HEK293 (cell line): ENCODE data around the gene MAL.

Source experiments
- TCF7L2 ChIP-seq: IDR thresholded peaks from 2 replicates; pipeline ENCODE4 v1.6.1; 2011; ENCODE audit warnings: low read depth, mild to moderate bottlenecking, inconsistent platforms, low read length, moderate library complexity, borderline replicate concordance
- ZNF138 ChIP-seq: fragments of 450-650 bp; formaldehyde crosslinking; IDR thresholded peaks from 2 replicates; pipeline ENCODE4 v1.5.1; 2016; ENCODE audit warnings: missing biosample characterization, missing genetic modification characterization, borderline replicate concordance
- ZNF701 ChIP-seq: fragments of 450-650 bp; formaldehyde crosslinking; IDR thresholded peaks from 2 replicates; pipeline ENCODE4 v1.5.1; 2016; ENCODE audit warnings: missing biosample characterization, missing genetic modification characterization
- TF ChIP-seq, protein P1 (sequence below): fragments of 450-650 bp; formaldehyde crosslinking; IDR thresholded peaks from 2 replicates; pipeline ENCODE4 v1.5.1; 2016; ENCODE audit warnings: missing biosample characterization, missing genetic modification characterization
- TF ChIP-seq, protein P2 (sequence below): fragments of 450-650 bp; formaldehyde crosslinking; IDR thresholded peaks from 2 replicates; pipeline ENCODE4 v1.5.1; 2016; ENCODE audit warnings: missing biosample characterization, missing genetic modification characterization
- TF ChIP-seq, protein P3 (sequence below): sonication (generic); formaldehyde crosslinking; IDR thresholded peaks from 2 replicates; pipeline ENCODE4 v1.8.1; 2022; ENCODE audit warnings: mild to moderate bottlenecking, moderate library complexity, missing genetic modification reagents

DNA sequence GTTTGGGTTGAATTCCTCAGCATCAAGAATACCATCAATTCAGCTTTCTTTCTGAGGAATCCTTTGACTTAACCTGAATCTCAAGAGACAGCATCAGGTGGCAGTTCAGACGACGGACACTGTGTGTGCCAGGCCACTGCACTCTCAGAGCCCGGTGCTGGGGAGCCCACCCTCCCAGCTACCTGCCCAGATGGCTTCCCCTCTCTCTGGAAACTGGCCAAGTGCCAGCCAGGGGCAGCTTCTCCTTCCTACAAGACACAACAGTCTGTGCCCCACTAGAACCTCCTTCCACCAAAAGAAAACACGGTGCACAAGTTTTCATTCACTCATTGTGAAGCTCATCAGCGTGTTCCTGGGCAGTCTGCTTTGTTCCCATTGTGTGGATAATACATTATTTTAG lies 28.5 kb downstream of the MAL start:
- TF ChIP-seq ZNF701 (tag by site-specific recombination) (no peak), ZNF138 (no peak), TCF7L2 (no peak)
- TF ChIP-seq, protein P1, sequence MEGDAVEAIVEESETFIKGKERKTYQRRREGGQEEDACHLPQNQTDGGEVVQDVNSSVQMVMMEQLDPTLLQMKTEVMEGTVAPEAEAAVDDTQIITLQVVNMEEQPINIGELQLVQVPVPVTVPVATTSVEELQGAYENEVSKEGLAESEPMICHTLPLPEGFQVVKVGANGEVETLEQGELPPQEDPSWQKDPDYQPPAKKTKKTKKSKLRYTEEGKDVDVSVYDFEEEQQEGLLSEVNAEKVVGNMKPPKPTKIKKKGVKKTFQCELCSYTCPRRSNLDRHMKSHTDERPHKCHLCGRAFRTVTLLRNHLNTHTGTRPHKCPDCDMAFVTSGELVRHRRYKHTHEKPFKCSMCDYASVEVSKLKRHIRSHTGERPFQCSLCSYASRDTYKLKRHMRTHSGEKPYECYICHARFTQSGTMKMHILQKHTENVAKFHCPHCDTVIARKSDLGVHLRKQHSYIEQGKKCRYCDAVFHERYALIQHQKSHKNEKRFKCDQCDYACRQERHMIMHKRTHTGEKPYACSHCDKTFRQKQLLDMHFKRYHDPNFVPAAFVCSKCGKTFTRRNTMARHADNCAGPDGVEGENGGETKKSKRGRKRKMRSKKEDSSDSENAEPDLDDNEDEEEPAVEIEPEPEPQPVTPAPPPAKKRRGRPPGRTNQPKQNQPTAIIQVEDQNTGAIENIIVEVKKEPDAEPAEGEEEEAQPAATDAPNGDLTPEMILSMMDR = no peak
- TF ChIP-seq, protein P2, sequence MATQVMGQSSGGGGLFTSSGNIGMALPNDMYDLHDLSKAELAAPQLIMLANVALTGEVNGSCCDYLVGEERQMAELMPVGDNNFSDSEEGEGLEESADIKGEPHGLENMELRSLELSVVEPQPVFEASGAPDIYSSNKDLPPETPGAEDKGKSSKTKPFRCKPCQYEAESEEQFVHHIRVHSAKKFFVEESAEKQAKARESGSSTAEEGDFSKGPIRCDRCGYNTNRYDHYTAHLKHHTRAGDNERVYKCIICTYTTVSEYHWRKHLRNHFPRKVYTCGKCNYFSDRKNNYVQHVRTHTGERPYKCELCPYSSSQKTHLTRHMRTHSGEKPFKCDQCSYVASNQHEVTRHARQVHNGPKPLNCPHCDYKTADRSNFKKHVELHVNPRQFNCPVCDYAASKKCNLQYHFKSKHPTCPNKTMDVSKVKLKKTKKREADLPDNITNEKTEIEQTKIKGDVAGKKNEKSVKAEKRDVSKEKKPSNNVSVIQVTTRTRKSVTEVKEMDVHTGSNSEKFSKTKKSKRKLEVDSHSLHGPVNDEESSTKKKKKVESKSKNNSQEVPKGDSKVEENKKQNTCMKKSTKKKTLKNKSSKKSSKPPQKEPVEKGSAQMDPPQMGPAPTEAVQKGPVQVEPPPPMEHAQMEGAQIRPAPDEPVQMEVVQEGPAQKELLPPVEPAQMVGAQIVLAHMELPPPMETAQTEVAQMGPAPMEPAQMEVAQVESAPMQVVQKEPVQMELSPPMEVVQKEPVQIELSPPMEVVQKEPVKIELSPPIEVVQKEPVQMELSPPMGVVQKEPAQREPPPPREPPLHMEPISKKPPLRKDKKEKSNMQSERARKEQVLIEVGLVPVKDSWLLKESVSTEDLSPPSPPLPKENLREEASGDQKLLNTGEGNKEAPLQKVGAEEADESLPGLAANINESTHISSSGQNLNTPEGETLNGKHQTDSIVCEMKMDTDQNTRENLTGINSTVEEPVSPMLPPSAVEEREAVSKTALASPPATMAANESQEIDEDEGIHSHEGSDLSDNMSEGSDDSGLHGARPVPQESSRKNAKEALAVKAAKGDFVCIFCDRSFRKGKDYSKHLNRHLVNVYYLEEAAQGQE (tag by site-specific recombination) = no peak
- TF ChIP-seq, protein P3, sequence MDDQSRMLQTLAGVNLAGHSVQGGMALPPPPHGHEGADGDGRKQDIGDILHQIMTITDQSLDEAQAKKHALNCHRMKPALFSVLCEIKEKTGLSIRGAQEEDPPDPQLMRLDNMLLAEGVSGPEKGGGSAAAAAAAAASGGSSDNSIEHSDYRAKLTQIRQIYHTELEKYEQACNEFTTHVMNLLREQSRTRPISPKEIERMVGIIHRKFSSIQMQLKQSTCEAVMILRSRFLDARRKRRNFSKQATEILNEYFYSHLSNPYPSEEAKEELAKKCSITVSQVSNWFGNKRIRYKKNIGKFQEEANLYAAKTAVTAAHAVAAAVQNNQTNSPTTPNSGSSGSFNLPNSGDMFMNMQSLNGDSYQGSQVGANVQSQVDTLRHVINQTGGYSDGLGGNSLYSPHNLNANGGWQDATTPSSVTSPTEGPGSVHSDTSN (CRISPR knock-in tag) = no peak
